Panc1 (cell line): ENCODE measurements around the gene METRN. TPM values are rescaled to one million over a fixed set of nuclear protein-coding genes. Genes with fewer than 3 reads are reported as not detected.

Experiments
- ATAC-seq: fragments of 200-7000 bp; cut with Tn5 transposase; 2 replicates; pipeline ENCODE4 v1.9.1; 2020; ENCODE audit warnings: mild to moderate bottlenecking, moderate library complexity
- BruUV-seq: library from RNA; stranded (reverse); fragments of 400-500 nt; replicated peaks from 2 replicates; lab custom pipeline; 2021; lab: Mats Ljungman, UMichigan
- CTCF ChIA-PET: fragments of 300-600 bp; sonication (Branson Sonifier 250); formaldehyde crosslinking; loops from one replicate; lab custom pipeline; 2022; ENCODE audit warnings: antibody characterized with exemption; lab: Charles Lee
- POLR2A ChIA-PET: fragments of 300-600 bp; sonication (Branson Sonifier 250); formaldehyde crosslinking; loops from one replicate; lab custom pipeline; 2022; ENCODE audit warnings: antibody characterized with exemption; lab: Charles Lee
- DNase-seq: peaks from one replicate; pipeline ENCODE4 v3.0.0-alpha.2; 2010; ENCODE audit warnings: low read depth, low spot score
- H3K27ac ChIP-seq: 2 replicates; pipeline ENCODE4 v1.5.1; 2011; ENCODE audit warnings: mild to moderate bottlenecking, low read length, inconsistent platforms
- H3K27me3 ChIP-seq: fragments of 200-500 bp; sonication (Bioruptor generic); 2 replicates; pipeline ENCODE4 v1.6.0; 2014; ENCODE audit warnings: low read length, inconsistent platforms; ENCODE audit not compliant: control insufficient read depth, insufficient read depth
- H3K36me3 ChIP-seq: fragments of 200-500 bp; sonication (Bioruptor generic); 2 replicates; pipeline ENCODE4 v1.5.1; 2014; ENCODE audit warnings: inconsistent platforms, mild to moderate bottlenecking, low read length, moderate library complexity; ENCODE audit not compliant: control insufficient read depth, insufficient read depth
- H3K4me1 ChIP-seq: 2 replicates; pipeline ENCODE4 v1.5.1; 2011; ENCODE audit warnings: inconsistent platforms, mild to moderate bottlenecking, low read length, moderate library complexity; ENCODE audit not compliant: control insufficient read depth, insufficient read depth
- H3K4me3 ChIP-seq, 2 experiments: 2 replicates each; pipeline ENCODE4 v1.5.1; 2011 to 2012; ENCODE audit warnings: low read depth in 2 of 2, low read length in 2 of 2, mild to moderate bottlenecking in 2 of 2, inconsistent platforms in 1 of 2, moderate library complexity in 1 of 2
- H3K9me3 ChIP-seq: fragments of 200-500 bp; sonication (Bioruptor generic); 2 replicates; pipeline ENCODE4 v1.5.1; 2014; ENCODE audit warnings: low read depth, mild to moderate bottlenecking, inconsistent platforms, low read length, moderate library complexity; ENCODE audit not compliant: control insufficient read depth, insufficient read depth
- CTCF ChIP-seq: fragments of 450-650 bp; IDR thresholded peaks from 2 replicates; pipeline ENCODE4 v1.5.1; 2017; ENCODE audit warnings: mild to moderate bottlenecking
- POLR2AphosphoS5 ChIP-seq: IDR thresholded peaks from 2 replicates; pipeline ENCODE4 v1.6.1; 2012; ENCODE audit warnings: mild to moderate bottlenecking, low read depth, low read length, moderate library complexity
- REST ChIP-seq, 2 experiments: IDR thresholded peaks; 2 replicates each; pipeline ENCODE4 v1.6.1; 2011 to 2012; ENCODE audit warnings: low read depth in 2 of 2, control low read depth in 1 of 2, low read length in 1 of 2, mild to moderate bottlenecking in 1 of 2, moderate library complexity in 1 of 2; ENCODE audit not compliant: insufficient read depth in 1 of 2
- SIN3A ChIP-seq: IDR thresholded peaks from 2 replicates; pipeline ENCODE4 v1.6.1; 2012; ENCODE audit warnings: low read depth, mild to moderate bottlenecking, low read length, moderate library complexity, borderline replicate concordance; ENCODE audit not compliant: insufficient read depth
- TCF7L2 ChIP-seq: IDR thresholded peaks from 2 replicates; pipeline ENCODE4 v1.6.1; 2011; ENCODE audit warnings: mild to moderate bottlenecking, low read depth, low read length, inconsistent platforms
- in situ Hi-C: cut with HindIII; loops from 2 replicates; pipeline ENCODE4 v1.10.0; 2016; ENCODE audit warnings: low sequenced_read_pairs, low pct_unique_long_range_greater_than_20kb
- intact Hi-C: fragments of 100-400 bp; cut with micrococcal nuclease; formaldehyde crosslinking; loops from one replicate; pipeline ENCODE4 v1.10.0; 2022; ENCODE audit not compliant: unreplicated experiment
- total RNA-seq: library from RNA; stranded (reverse); gene quantifications from one replicate; pipeline ENCODE4 v1.2.1, GENCODE V29; 2021; ENCODE audit not compliant: unreplicated experiment

Gene METRN
- total RNA-seq, 1 experiment from 2014 or later = 407 TPM

- DNase-seq (no peak), ATAC-seq (no peak)
- POLR2A ChIA-PET = no interaction called here
- no peak for TF ChIP-seq POLR2AphosphoS5
- TF ChIP-seq REST (IDR thresholded peaks at IDR 0.05; ENCODE audit: insufficient read depth in 1 of 2, low read depth in 2 of 2, low read length in 1 of 2) = no peak
- TF ChIP-seq CTCF = no peak
- TF ChIP-seq SIN3A = no peak
- no peak for TF ChIP-seq TCF7L2
- Histone ChIP-seq H3K9me3 (no peaks in the 10 kb centered on the region), H3K4me1 (peaks cover 28% of the 10 kb centered on the region), H3K27ac (no peak overlapping the region), H3K4me3 (no peak overlapping the region), H3K36me3 (peaks cover 3% of the 10 kb centered on the region; the same call in 1 of the 2 replicates), H3K27me3 (no peaks in the 10 kb centered on the region)
- intact Hi-C loops = no loop called here
- TSS peak; percentile 50 for BruUV-seq
- in situ Hi-C loops = no loop called here
- CTCF ChIA-PET = no interaction called here
Observed at GRCh38 chr16:670485-671352, 44.2 kb upstream of the METRN start.

GRCh38 chr16:671353-672131 lies 43.4 kb upstream of the METRN start:
- no peak for DNase-seq
- ChIA-PET POLR2A (no interaction called here), CTCF (no interaction called here)
- no peaks in the 10 kb centered on the region for H3K9me3 ChIP-seq
- H3K4me3 ChIP-seq = no peak overlapping the region
- H3K27ac ChIP-seq = no peak overlapping the region
- no TSS peak for BruUV-seq
- H3K27me3 ChIP-seq = no peaks in the 10 kb centered on the region
- peaks cover 28% of the 10 kb centered on the region for H3K4me1 ChIP-seq
- in situ Hi-C loops (no loop called here), intact Hi-C loops (no loop called here)
- H3K36me3 ChIP-seq = peaks cover 3% of the 10 kb centered on the region; the same call in 1 of the 2 replicates
- TF ChIP-seq CTCF (no peak), POLR2AphosphoS5 (no peak), SIN3A (no peak), REST (IDR thresholded peaks at IDR 0.05; ENCODE audit: insufficient read depth in 1 of 2, low read depth in 2 of 2, low read length in 1 of 2) (no peak), TCF7L2 (no peak)
- no peak for ATAC-seq
